Measurements from ENCODE around the gene S100Z. TPM values are rescaled to one million over a fixed set of nuclear protein-coding genes. Genes with fewer than 3 reads are reported as not detected.

The S100Z gene
- total RNA-seq (0.09 TPM), polyA plus RNA-seq (ENCODE audit: insufficient read depth in 1 of 8, insufficient read length in 8 of 8, low replicate concordance in 1 of 8) (under 1 TPM in 4 of 8 donors, not detected in 4; 0.07 to 0.45 (median 0.32) TPM)
- long read RNA-seq, donor 1, result 0 reads
- long read RNA-seq, donor 2, result 0 reads
- long read RNA-seq, donor 3, result 0 reads
- long read RNA-seq, donor 4, result 0 reads
- long read RNA-seq, donor 5, result 0 reads
- long read RNA-seq, donor 6, result 0 reads
- long read RNA-seq, donor 7, result 0 reads
- long read RNA-seq, donor 8, result 0 reads
- long read RNA-seq, donor 9, result 0 reads
- long read RNA-seq, donor 10, result 0 reads
- long read RNA-seq, donor 11, result 0 reads

DNA sequence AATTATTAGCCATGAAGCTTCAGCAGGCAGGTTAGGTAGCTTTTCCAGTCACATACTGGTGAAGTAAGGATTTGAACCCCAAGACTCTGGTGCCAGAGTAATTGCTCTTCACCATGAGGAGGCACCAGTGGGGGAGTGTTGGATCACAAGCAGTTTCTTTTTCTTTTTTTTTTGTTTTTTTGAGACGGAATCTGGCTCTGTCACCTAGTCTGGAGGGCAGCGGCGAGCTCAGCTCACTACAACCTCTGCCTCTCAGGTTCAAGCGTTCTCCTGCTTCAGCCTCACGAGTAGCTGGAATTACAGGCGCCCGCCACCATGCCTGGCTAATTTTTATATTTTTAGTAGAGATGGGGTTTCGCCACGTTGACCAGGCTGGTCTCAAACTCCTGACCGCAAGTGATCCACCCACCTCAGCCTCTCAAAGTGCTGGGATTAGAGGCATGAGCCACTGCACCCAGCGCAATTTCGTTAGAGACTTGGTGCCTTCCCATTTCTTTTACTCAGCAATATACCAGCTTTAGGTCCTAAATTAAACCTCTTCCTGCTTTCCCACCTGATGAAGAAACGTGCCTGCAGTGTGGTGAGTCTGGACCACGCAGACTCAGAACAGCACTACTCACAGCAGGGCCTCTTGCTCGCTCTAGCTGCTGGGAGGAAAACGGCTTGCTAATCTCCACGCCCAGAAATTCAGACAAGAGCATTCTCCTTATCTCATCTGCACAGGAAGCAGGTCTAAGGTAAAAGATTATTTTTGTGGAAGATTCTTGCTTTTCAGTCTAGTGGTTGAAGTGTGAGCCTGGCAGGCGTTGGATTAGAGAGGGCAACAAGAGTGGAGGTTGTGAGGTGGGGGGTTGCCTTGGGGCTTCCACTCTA is at the start of gene S100Z:
TSS of gene S100Z (plus strand) at position 596 of the 873 bp plus-strand sequence. CDS start 25,346 bp downstream, outside the sequence.
- Histone ChIP-seq H3K36me3 (ENCODE audit: control insufficient read depth, insufficient read depth, low read length) (no peaks in the 10 kb centered on the region), H3K4me3 (ENCODE audit: low read length) (no peak within 1 kb of the TSS), H3K4me1 (ENCODE audit: control insufficient read depth, insufficient read depth, low read length) (no peaks in the 10 kb centered on the region), H3K27me3 (ENCODE audit: control insufficient read depth, insufficient read depth, low read length) (no peaks in the 10 kb centered on the region), H3K9me3 (replicated peaks; ENCODE audit: control insufficient read depth, low read depth, low read length) (no peaks in the 10 kb centered on the region), H3K27ac (ENCODE audit: low read length) (no peak within 1 kb of the TSS)
- 85% methylated on average over 9 of the region's 18 CpGs for WGBS (ENCODE audit: insufficient coverage)
- DNase-seq, result peak; percentile 13

DNA sequence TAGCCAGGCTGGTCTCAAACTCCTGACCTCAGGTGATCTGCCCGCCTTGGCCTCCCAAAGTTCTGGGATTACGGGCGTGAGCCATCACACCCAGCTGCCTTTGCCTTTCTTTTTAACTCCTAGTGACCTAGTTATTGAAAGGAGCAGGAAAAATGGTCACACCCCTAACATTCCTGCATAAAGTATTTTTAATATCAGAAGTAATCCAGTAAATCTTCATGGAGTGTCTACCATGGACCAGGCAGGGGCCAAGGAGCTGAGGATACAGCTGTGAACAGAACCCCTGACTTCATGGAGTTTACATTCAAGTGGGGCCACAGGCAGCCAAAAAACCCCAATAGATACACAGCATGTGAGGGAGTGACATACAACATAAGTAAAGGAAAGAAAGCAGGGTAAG is 49.2 kb upstream of the S100Z start:
- H3K4me3 ChIP-seq (ENCODE audit: low read length), result no peak overlapping the region
- no peaks in the 10 kb centered on the region for H3K36me3 ChIP-seq (ENCODE audit: control insufficient read depth, insufficient read depth, low read length)
- no peaks in the 10 kb centered on the region for H3K4me1 ChIP-seq (ENCODE audit: control insufficient read depth, insufficient read depth, low read length)
- H3K27ac ChIP-seq (ENCODE audit: low read length), result no peak overlapping the region
- H3K27me3 ChIP-seq (ENCODE audit: control insufficient read depth, insufficient read depth, low read length), result no peaks in the 10 kb centered on the region
- WGBS (ENCODE audit: insufficient coverage), result 83% methylated on average over 2 of the region's 3 CpGs
- DNase-seq, result no peak
- no peaks in the 10 kb centered on the region for H3K9me3 ChIP-seq (replicated peaks; ENCODE audit: control insufficient read depth, low read depth, low read length)

DNA sequence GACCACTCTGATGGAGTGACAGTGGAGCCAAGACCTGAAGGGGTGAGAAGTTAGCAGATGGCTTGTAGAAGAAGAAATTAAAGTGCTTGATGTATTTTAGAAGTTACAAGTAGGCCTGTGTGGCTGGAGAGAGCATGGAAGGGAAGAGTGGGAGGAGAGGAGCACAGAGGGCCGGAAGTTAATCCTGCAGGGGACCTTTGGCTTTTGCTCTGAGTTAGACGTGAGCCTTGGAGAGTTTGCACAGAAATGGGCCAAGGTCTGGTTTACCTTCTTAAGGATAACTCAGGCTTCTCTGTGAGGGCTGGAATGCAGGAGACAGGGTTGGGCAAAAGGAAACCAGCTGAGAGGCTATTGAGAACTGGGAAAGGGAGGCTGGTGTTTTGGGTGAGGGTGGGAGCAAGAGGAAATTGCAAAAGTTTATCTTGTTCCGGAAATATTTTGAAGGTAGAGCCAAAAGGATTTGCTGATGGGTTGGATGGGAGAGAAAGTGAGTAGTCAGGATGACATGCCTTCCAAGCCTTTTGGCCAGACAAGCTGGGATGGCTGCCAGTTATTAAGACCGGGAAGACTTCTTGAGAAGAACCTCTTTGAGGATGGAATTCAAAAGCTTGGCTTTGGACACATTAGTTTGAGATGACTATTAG is 48.5 kb upstream of the S100Z start:
- H3K9me3 ChIP-seq (replicated peaks; ENCODE audit: control insufficient read depth, low read depth, low read length), result no peaks in the 10 kb centered on the region
- 46% methylated on average over 3 of the region's 4 CpGs for WGBS (ENCODE audit: insufficient coverage)
- H3K4me1 ChIP-seq (ENCODE audit: control insufficient read depth, insufficient read depth, low read length), result no peaks in the 10 kb centered on the region
- no peaks in the 10 kb centered on the region for H3K27me3 ChIP-seq (ENCODE audit: control insufficient read depth, insufficient read depth, low read length)
- no peaks in the 10 kb centered on the region for H3K36me3 ChIP-seq (ENCODE audit: control insufficient read depth, insufficient read depth, low read length)
- DNase-seq, result no peak
- H3K27ac ChIP-seq (ENCODE audit: low read length), result no peak overlapping the region
- H3K4me3 ChIP-seq (ENCODE audit: low read length), result no peak overlapping the region

DNA sequence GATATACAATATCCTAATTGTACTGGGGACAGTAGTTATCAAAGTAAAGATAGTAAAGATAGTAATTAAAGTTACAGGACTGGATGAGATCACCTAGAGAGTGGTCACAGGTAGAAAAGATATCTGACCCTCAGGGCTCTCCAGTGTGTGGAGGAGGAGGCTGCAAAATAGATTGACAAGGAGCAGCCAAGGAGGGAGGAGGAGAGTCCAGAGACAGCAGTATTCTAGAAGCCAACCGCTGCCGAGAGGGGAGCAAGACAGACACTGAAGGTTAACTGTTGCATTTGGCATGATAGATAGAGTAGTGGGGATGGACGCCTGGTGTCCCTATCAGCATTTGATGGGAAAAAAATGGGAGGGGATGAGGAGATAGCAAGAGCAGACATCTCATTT is 48.0 kb upstream of the S100Z start:
- Histone ChIP-seq H3K27me3 (ENCODE audit: control insufficient read depth, insufficient read depth, low read length) (no peaks in the 10 kb centered on the region), H3K27ac (ENCODE audit: low read length) (no peak overlapping the region), H3K36me3 (ENCODE audit: control insufficient read depth, insufficient read depth, low read length) (no peaks in the 10 kb centered on the region), H3K4me3 (ENCODE audit: low read length) (no peak overlapping the region), H3K4me1 (ENCODE audit: control insufficient read depth, insufficient read depth, low read length) (no peaks in the 10 kb centered on the region), H3K9me3 (replicated peaks; ENCODE audit: control insufficient read depth, low read depth, low read length) (no peaks in the 10 kb centered on the region)
- WGBS (ENCODE audit: insufficient coverage), result 45% methylated on average over 3 of the region's 3 CpGs
- no peak for DNase-seq

DNA sequence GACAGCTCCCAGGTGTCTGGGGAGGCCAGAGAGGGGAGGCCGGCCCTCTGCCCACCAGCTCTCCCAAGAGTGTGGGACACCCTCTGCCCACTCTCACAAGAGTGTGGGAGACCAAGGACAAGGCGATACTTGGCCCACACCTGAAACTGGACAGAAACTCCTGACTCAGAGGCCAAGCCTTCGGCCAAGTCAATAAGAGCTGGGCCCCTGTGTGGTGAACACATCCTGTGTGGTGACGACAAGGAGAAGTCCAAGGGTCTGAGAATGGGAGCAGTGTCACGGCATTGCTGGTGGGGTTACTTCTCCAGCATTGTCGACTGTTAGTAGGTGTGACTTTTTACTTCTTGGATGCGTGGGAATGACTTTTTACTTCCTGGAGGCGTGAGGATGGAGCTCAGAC is 45.5 kb upstream of the S100Z start:
- H3K9me3 ChIP-seq (replicated peaks; ENCODE audit: control insufficient read depth, low read depth, low read length), result no peaks in the 10 kb centered on the region
- no peak overlapping the region for H3K27ac ChIP-seq (ENCODE audit: low read length)
- no peak for DNase-seq
- H3K4me3 ChIP-seq (ENCODE audit: low read length), result no peak overlapping the region
- peaks cover 4% of the 10 kb centered on the region for H3K4me1 ChIP-seq (ENCODE audit: control insufficient read depth, insufficient read depth, low read length)
- no peaks in the 10 kb centered on the region for H3K27me3 ChIP-seq (ENCODE audit: control insufficient read depth, insufficient read depth, low read length)
- 71% methylated on average over 6 of the region's 8 CpGs for WGBS (ENCODE audit: insufficient coverage)
- H3K36me3 ChIP-seq (ENCODE audit: control insufficient read depth, insufficient read depth, low read length), result no peaks in the 10 kb centered on the region

DNA sequence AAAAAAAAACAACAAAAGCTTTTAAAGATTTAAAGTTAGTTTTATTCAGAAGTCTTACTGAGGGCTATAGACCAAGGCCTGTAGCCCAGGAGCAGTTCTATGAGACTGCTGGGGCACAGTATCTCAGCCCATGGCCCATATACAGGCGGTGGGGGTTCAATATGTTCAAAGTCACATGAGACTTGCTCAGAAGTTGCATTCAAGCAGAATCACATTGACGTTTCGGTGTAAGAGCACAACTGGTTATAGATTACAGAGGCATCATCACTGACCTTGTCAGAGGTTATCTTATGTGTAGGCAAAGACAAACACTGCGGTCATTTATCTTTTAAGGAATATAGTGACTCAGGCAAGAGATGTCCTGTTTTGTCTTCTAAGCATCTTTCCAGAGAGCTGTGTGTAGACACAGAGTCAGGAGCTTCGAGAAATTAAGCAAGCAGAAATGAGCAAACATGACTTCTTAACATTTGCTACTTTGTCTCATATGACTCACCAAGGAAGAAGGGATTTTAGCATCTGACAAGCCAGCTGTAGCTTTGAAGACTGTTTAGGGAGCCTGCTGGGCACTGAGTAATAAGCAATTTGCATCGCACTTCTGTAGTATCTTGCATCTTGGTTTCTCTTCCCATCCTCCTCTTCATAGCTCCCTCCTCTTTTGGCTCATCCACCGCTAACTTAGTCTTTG is 43.9 kb upstream of the S100Z start:
- 73% methylated on average over 4 of the region's 7 CpGs for WGBS (ENCODE audit: insufficient coverage)
- H3K27me3 ChIP-seq (ENCODE audit: control insufficient read depth, insufficient read depth, low read length), result no peaks in the 10 kb centered on the region
- H3K4me3 ChIP-seq (ENCODE audit: low read length), result no peak overlapping the region
- no peaks in the 10 kb centered on the region for H3K36me3 ChIP-seq (ENCODE audit: control insufficient read depth, insufficient read depth, low read length)
- DNase-seq, result no peak
- H3K4me1 ChIP-seq (ENCODE audit: control insufficient read depth, insufficient read depth, low read length), result peaks cover 4% of the 10 kb centered on the region
- H3K27ac ChIP-seq (ENCODE audit: low read length), result no peak overlapping the region
- no peaks in the 10 kb centered on the region for H3K9me3 ChIP-seq (replicated peaks; ENCODE audit: control insufficient read depth, low read depth, low read length)

DNA sequence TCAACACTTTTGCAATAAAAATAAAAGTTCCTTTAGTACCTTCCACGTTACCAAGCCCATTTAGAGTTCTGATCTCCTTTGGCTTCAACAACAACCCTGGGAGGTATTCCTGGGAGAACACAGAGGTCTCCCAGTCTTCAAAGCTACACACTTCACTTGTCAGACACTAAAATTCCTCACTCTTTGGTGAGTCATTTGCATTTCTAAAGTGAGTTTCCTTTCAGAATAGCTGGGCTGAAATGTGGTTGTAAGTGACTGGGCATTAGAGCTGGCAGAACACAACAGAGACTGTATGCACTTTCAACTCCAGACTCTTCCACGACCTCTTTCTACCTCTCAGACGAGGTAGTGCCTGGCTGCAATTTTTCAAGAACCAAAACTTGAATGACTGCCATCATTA is 42.5 kb upstream of the S100Z start:
- peaks cover 4% of the 10 kb centered on the region for H3K4me1 ChIP-seq (ENCODE audit: control insufficient read depth, insufficient read depth, low read length)
- H3K4me3 ChIP-seq (ENCODE audit: low read length), result no peak overlapping the region
- no peak overlapping the region for H3K27ac ChIP-seq (ENCODE audit: low read length)
- H3K36me3 ChIP-seq (ENCODE audit: control insufficient read depth, insufficient read depth, low read length), result no peaks in the 10 kb centered on the region
- DNase-seq, result no peak
- no peaks in the 10 kb centered on the region for H3K27me3 ChIP-seq (ENCODE audit: control insufficient read depth, insufficient read depth, low read length)
- 36% methylated on average over 3 of the region's 3 CpGs for WGBS (ENCODE audit: insufficient coverage)
- no peaks in the 10 kb centered on the region for H3K9me3 ChIP-seq (replicated peaks; ENCODE audit: control insufficient read depth, low read depth, low read length)

DNA sequence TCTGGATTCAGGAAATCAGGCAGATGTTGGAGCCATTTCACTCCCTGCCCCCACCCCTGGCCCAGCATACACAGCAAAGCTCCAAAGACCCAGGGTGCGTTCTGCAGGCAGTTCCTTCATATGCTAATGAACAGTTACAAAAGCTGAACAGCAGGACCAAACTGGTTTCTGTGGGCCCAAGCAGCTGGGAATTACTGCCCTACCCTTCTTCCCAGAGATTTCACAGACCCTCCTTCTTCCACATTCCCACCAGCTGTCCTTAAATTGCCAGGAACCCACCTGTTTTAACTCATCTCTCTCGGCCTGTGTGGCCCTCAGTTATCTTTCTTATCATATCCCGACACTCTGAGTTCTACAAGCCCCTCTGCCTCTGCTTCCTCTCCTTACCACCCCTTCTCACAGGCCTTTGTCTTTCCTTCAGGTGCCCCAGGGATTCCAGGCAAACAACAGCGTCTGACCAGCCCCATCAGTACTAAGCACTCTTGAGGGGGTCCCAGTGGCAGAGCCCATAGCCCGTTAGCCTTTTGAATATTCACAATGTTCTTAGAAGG is 41.6 kb upstream of the S100Z start:
- Histone ChIP-seq H3K27me3 (ENCODE audit: control insufficient read depth, insufficient read depth, low read length) (no peaks in the 10 kb centered on the region), H3K4me1 (ENCODE audit: control insufficient read depth, insufficient read depth, low read length) (peaks cover 4% of the 10 kb centered on the region), H3K36me3 (ENCODE audit: control insufficient read depth, insufficient read depth, low read length) (no peaks in the 10 kb centered on the region), H3K9me3 (replicated peaks; ENCODE audit: control insufficient read depth, low read depth, low read length) (no peaks in the 10 kb centered on the region), H3K27ac (ENCODE audit: low read length) (no peak overlapping the region), H3K4me3 (ENCODE audit: low read length) (no peak overlapping the region)
- peak; percentile 20 for DNase-seq
- WGBS (ENCODE audit: insufficient coverage), result 34% methylated on average over 3 of the region's 5 CpGs

DNA sequence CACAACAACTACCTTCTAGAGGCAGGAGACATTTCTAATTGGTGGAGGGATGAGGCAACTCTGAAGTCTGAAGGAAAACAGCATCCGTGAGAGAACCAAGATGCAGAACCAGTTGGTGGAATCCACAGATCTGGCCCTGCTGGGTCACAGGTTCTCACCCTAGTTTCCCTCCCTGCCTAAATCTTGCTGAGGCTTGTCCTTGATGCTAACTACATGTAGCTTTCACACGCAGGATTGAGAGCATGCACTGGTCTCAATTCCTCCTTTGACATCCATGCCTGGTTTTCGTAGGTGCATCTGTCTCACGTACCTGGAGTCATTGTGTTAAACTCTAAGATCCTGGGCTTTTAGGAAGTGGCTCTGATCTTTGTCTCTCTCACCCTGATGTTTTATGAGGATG is 40.7 kb upstream of the S100Z start:
- no peak for DNase-seq
- no peaks in the 10 kb centered on the region for H3K27me3 ChIP-seq (ENCODE audit: control insufficient read depth, insufficient read depth, low read length)
- H3K27ac ChIP-seq (ENCODE audit: low read length), result no peak overlapping the region
- H3K4me3 ChIP-seq (ENCODE audit: low read length), result no peak overlapping the region
- peaks cover 4% of the 10 kb centered on the region for H3K4me1 ChIP-seq (ENCODE audit: control insufficient read depth, insufficient read depth, low read length)
- no peaks in the 10 kb centered on the region for H3K9me3 ChIP-seq (replicated peaks; ENCODE audit: control insufficient read depth, low read depth, low read length)
- H3K36me3 ChIP-seq (ENCODE audit: control insufficient read depth, insufficient read depth, low read length), result no peaks in the 10 kb centered on the region
- WGBS (ENCODE audit: insufficient coverage), result 69% methylated on average over 2 of the region's 4 CpGs

Measured in muscle of leg (tissue), 16 donors.